ENCODE results near the gene HYLS1.
A peak's percentile ranks its signal among the peaks of the same experiment; 100 is the strongest.

The HYLS1 gene

GRCh38 chr11:125871391-125872137 is 15.9 kb upstream of the HYLS1 start:
- POLR2A ChIA-PET, result no interaction called here
- no peak for TF ChIP-seq CTCF (IDR thresholded peaks at IDR 0.05; ENCODE audit: control extremely low read depth, extremely low read depth, low read depth, missing control alignments)
- no peak for DNase-seq (ENCODE audit: extremely low spot score)
- CTCF ChIA-PET, result no interaction called here

DNA sequence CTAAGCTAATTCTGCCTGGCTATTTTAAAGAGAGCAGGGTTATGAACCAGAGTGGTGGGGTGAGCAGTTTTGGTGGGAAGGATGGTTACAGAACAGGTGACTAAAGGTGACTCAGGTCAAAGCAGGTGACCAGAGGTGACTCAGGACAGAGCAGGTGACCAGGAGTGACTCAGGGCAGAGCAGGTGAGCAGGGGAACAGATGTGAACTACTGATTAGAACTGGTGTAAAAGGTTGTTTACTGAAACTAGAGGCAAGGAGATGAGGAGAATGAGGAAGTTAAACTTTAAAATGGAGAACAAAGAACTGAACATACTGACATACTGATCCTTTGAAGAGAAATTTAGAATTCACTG is 15.4 kb upstream of the HYLS1 start:
- POLR2A ChIA-PET, result no interaction called here
- no peak for DNase-seq (ENCODE audit: extremely low spot score)
- TF ChIP-seq CTCF (IDR thresholded peaks at IDR 0.05; ENCODE audit: control extremely low read depth, extremely low read depth, low read depth, missing control alignments), result no peak

DNA sequence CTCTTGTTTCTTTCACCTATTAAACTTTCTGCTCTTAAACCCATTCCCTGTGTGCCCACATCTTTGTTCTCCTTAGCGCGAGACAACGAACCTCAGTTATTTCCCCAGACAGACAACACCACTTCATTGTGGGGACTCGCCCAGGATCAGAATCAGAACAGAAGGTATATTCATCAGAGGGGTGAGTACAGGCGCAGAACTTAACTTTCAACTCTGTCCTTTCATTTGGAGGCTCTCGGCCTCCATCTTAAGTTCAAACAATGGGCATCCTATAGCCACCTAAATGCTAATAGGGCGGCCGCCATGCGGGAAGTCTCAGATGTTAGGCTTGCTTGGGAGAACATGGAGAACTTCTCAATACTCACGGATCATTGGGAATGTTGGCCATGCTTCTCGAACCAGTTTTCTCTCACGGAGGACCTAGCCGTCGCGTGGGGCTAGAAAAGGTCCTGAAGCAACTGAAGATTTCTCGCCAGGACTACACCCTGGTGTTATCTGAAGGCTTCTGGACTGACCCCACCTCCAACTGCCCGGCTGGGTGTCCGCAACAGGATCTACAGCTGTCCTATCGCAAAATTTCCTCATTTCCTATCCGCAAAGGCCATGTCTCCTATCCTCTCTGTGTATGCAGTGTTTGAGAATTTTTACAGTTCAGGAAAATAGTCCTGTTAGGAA is 13.4 kb upstream of the HYLS1 start:
- CTCF ChIA-PET, result interaction anchor here (0.6 kb wide), 1 partner anchor 304 kb away, joined by 3 read pairs; no protein-coding TSS in a partner anchor
- TF ChIP-seq CTCF (IDR thresholded peaks at IDR 0.05; ENCODE audit: control extremely low read depth, extremely low read depth, low read depth, missing control alignments), result no peak
- POLR2A ChIA-PET, result no interaction called here
- no peak for DNase-seq (ENCODE audit: extremely low spot score)

More for the DNA sequence above, 15.4 kb upstream of the HYLS1 start:
- CTCF ChIA-PET, result no interaction called here

- ChIA-PET CTCF (interaction anchor here (0.6 to 1.7 kb wide), 9 partner anchors 11 to 451 kb away, joined by 3 to 4 read pairs (median 3); partner anchors contain the start of genes EI24, HYLS1 and PUS3), POLR2A (no interaction called here)
- TF ChIP-seq CTCF (IDR thresholded peaks at IDR 0.05; ENCODE audit: control extremely low read depth, extremely low read depth, low read depth, missing control alignments), result peak; percentile 86
- DNase-seq (ENCODE audit: extremely low spot score), result peak; percentile 46
These were observed 12.8 kb upstream of the HYLS1 start for GRCh38 chr11:125874556-125875124.

DNA sequence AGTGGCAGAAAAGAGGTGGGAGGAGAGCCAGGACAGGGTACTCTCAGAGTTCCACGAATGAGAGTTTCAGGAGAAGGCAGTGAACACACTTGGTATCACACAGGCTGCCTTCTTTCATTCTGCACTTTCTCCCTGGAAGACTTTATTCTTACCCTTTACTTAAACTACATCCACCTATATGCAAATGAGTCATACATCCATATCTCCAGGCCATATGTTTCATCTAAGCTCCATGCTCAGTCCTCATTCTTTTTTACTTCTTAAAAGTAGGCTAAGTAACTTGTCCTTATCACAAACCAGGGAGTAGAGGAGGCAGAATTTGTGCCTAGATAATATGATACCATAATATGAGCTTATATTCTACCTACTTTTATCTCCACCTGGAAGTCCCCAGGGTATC is 6.2 kb upstream of the HYLS1 start:
- CTCF ChIA-PET, result no interaction called here
- TF ChIP-seq CTCF (IDR thresholded peaks at IDR 0.05; ENCODE audit: control extremely low read depth, extremely low read depth, low read depth, missing control alignments), result no peak
- no peak for DNase-seq (ENCODE audit: extremely low spot score)
- POLR2A ChIA-PET, result interaction anchor here (0.6 kb wide), 1 partner anchor 442 kb away, joined by 6 read pairs; no protein-coding TSS in a partner anchor

DNA sequence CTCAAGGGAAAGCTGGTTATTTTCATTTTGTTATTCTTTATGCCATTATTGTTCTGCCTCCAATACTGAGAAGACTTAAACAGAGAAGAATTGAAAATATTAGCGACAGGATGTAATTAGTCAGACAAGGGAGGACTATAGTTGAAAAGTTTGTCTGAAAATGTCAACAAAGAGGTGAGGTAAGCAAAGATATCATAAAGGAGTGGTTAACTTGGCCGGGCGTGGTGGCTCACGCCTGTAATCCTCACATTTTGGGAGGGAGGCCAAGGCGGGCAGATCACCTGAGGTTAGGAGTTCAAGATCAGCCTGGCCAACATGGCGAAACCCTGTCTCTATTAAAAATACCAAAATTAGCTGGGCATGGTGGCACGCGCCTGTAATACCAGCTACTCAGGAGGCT is 4.1 kb upstream of the HYLS1 start:
- ChIA-PET CTCF (no interaction called here), POLR2A (no interaction called here)
- no peak for TF ChIP-seq CTCF (IDR thresholded peaks at IDR 0.05; ENCODE audit: control extremely low read depth, extremely low read depth, low read depth, missing control alignments)

More for the DNA sequence above, 4.1 kb upstream of the HYLS1 start:
- no peak for DNase-seq (ENCODE audit: extremely low spot score)
